Measurements from ENCODE around the gene HELQ. TPM values are rescaled to one million over a fixed set of nuclear protein-coding genes. Genes with fewer than 3 reads are reported as not detected.

HELQ gene
- total and polyA plus RNA-seq, 2 donors (not counting 1 experiment from before 2014, with no cell fraction given), result 21.7 to 42.4 TPM

DNA sequence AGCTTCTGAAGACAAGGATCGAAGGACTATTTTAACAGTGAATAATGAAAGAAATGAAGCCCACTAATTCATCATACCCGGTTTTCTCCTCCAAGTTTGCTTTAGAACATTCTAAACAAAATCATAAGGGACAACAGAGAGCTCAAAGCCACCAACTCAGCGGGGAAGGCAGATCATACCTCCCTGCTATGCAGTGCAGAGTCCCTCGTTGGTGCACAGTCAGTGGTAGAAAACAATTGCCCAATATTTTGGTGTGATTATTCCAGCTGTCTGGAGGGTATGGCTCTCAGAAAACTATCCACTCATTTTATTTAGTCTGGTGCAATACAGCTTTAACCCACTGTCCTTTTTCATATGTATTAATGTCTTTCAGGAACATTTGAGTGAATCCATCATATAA, 61.7 kb downstream of the HELQ start:
- Mint-ChIP-seq H3K4me1 (peaks cover 7% of the 10 kb centered on the region), H3K4me3 (no peak overlapping the region), H3K9me3 (ENCODE audit: insufficient read depth) (no peaks in the 10 kb centered on the region), H3K27ac (no peak overlapping the region), H3K27me3 (no peaks in the 10 kb centered on the region)
- ChIA-PET CTCF (no interaction called here), POLR2A (no interaction called here)
- intact Hi-C loops (cut with micrococcal nuclease), result no loop called here
- Histone ChIP-seq H3K27ac (ENCODE audit: low read length in 2 of 2) (no peak overlapping the region), H3K27me3 (replicated peaks in 1 of 4; ENCODE audit: control extremely low read depth in 1 of 4, control insufficient read depth in 3 of 4, insufficient read depth in 4 of 4, low read length in 3 of 4) (no peaks in the 10 kb centered on the region), H3K9me3 (ENCODE audit: control extremely low read depth in 1 of 3, control insufficient read depth in 2 of 3, insufficient read depth in 1 of 3, low read length in 2 of 3) (peaks cover 0 to 5% (median 0%) of the 10 kb centered on the region in 3 donors), H3K36me3 (replicated peaks in 1 of 2; ENCODE audit: control extremely low read depth in 1 of 2, control insufficient read depth in 1 of 2, extremely low read depth in 1 of 2, insufficient read depth in 2 of 2, low read length in 1 of 2) (no peaks in the 10 kb centered on the region), H2AFZ (ENCODE audit: insufficient read depth, low read depth, low read length, poor library complexity, severe bottlenecking) (no peak overlapping the region), H3K4me2 (replicated peaks; ENCODE audit: low read depth, low read length, poor library complexity, severe bottlenecking) (no peak overlapping the region), H3K4me3 (ENCODE audit: control extremely low read depth in 1 of 5, extremely low read depth in 1 of 5, insufficient read depth in 1 of 5, low read depth in 2 of 5, low read length in 4 of 5) (no peak overlapping the region), H3K4me1 (ENCODE audit: control insufficient read depth in 2 of 2, insufficient read depth in 2 of 2, low read length in 2 of 2) (peaks cover 0 to 5% of the 10 kb centered on the region in 2 donors), H3K9ac (ENCODE audit: low read length) (no peak overlapping the region), H4K20me1 (ENCODE audit: control insufficient read depth, insufficient read depth, low read length, poor library complexity, severe bottlenecking) (no peaks in the 10 kb centered on the region), H3K79me2 (ENCODE audit: control insufficient read depth, insufficient read depth, low read length) (no peaks in the 10 kb centered on the region)
- TF ChIP-seq CTCF (IDR thresholded peaks at IDR 0.05) (no peak), EZH2 (IDR thresholded peaks at IDR 0.05; ENCODE audit: borderline replicate concordance, insufficient read depth, low read depth, low read length, poor library complexity, severe bottlenecking) (no peak)
- DNase-seq (no peak), ATAC-seq (ENCODE audit: low read depth) (no peak)
- 100% methylated on average over 2 of the region's 4 CpGs for WGBS (ENCODE audit: insufficient coverage)

- DNase-seq (no peak), ATAC-seq (ENCODE audit: low read depth) (no peak)
- ChIA-PET POLR2A (no interaction called here), CTCF (no interaction called here)
- Histone ChIP-seq H3K36me3 (replicated peaks in 1 of 2; ENCODE audit: control extremely low read depth in 1 of 2, control insufficient read depth in 1 of 2, extremely low read depth in 1 of 2, insufficient read depth in 2 of 2, low read length in 1 of 2) (no peaks in the 10 kb centered on the region), H3K9me3 (ENCODE audit: control extremely low read depth in 1 of 3, control insufficient read depth in 2 of 3, insufficient read depth in 1 of 3, low read length in 2 of 3) (no peaks in the 10 kb centered on the region), H3K27ac (ENCODE audit: low read length in 2 of 2) (no peak overlapping the region), H3K9ac (ENCODE audit: low read length) (no peak overlapping the region), H3K27me3 (replicated peaks in 1 of 4; ENCODE audit: control extremely low read depth in 1 of 4, control insufficient read depth in 3 of 4, insufficient read depth in 4 of 4, low read length in 3 of 4) (no peaks in the 10 kb centered on the region), H3K4me3 (ENCODE audit: control extremely low read depth in 1 of 5, extremely low read depth in 1 of 5, insufficient read depth in 1 of 5, low read depth in 2 of 5, low read length in 4 of 5) (no peak overlapping the region), H3K4me2 (replicated peaks; ENCODE audit: low read depth, low read length, poor library complexity, severe bottlenecking) (no peak overlapping the region), H3K79me2 (ENCODE audit: control insufficient read depth, insufficient read depth, low read length) (no peaks in the 10 kb centered on the region), H4K20me1 (ENCODE audit: control insufficient read depth, insufficient read depth, low read length, poor library complexity, severe bottlenecking) (no peaks in the 10 kb centered on the region), H2AFZ (ENCODE audit: insufficient read depth, low read depth, low read length, poor library complexity, severe bottlenecking) (no peak overlapping the region), H3K4me1 (ENCODE audit: control insufficient read depth in 2 of 2, insufficient read depth in 2 of 2, low read length in 2 of 2) (peaks cover 13 to 17% of the 10 kb centered on the region in 2 donors)
- Mint-ChIP-seq H3K27me3 (no peaks in the 10 kb centered on the region), H3K9me3 (ENCODE audit: insufficient read depth) (no peaks in the 10 kb centered on the region), H3K27ac (no peak overlapping the region), H3K4me1 (peaks cover 20% of the 10 kb centered on the region), H3K4me3 (no peak overlapping the region)
- 92% methylated on average over 1 of the region's 2 CpGs for whole genome bisulfite sequencing (ENCODE audit: insufficient coverage)
- intact Hi-C loops (cut with micrococcal nuclease), result no loop called here
- no peak for TF ChIP-seq CTCF (IDR thresholded peaks at IDR 0.05)
- TF ChIP-seq EZH2 (IDR thresholded peaks at IDR 0.05; ENCODE audit: borderline replicate concordance, insufficient read depth, low read depth, low read length, poor library complexity, severe bottlenecking), result no peak
Observed at GRCh38 chr4:83392562-83392961, 63.1 kb downstream of the HELQ start.
